PFSK-1 (cell line): ENCODE results near the gene SPTBN1.

ENCODE experiments used
- FOXP2 ChIP-seq: optimal IDR thresholded peaks from 2 replicates; pipeline ENCODE3; 2011; ENCODE audit warnings: borderline replicate concordance, control low read depth, inconsistent platforms; ENCODE audit not compliant: insufficient read depth; ENCODE audit errors: extremely low read length, extremely low read depth
- POLR2AphosphoS5 ChIP-seq: IDR thresholded peaks from 2 replicates; pipeline ENCODE4 v1.6.1; 2012; ENCODE audit warnings: low read depth, mild to moderate bottlenecking, control low read depth, low read length, moderate library complexity
- REST ChIP-seq, 2 experiments: IDR thresholded peaks; 2 replicates each; pipeline versions ENCODE4 v1.6.1 to v1.8.0; 2011 to 2012; ENCODE audit warnings: low read depth in 2 of 2, low read length in 2 of 2, control low read depth in 1 of 2, inconsistent platforms in 1 of 2, mild to moderate bottlenecking in 1 of 2, moderate library complexity in 1 of 2; ENCODE audit not compliant: insufficient read depth in 1 of 2
- SIN3A ChIP-seq: IDR thresholded peaks from 2 replicates; pipeline ENCODE4 v1.6.1; 2012; ENCODE audit warnings: mild to moderate bottlenecking, low read length, moderate library complexity, borderline replicate concordance; ENCODE audit not compliant: insufficient read depth
- TAF1 ChIP-seq: IDR thresholded peaks from 2 replicates; pipeline ENCODE4 v1.6.1; 2012; ENCODE audit warnings: low read length, control low read depth, borderline replicate concordance; ENCODE audit not compliant: insufficient read depth

GRCh38 chr2:54649633-54650032, 193.5 kb downstream of the SPTBN1 start:
- TF ChIP-seq TAF1: no peak
- TF ChIP-seq REST (IDR thresholded peaks at IDR 0.05; ENCODE audit: insufficient read depth in 1 of 2, low read depth in 2 of 2, low read length in 2 of 2): no peak
- no peak for TF ChIP-seq FOXP2
- TF ChIP-seq POLR2AphosphoS5: no peak
- no peak for TF ChIP-seq SIN3A
